HG02870 (cell line): ENCODE measurements around the gene TMCC2.

Source experiments
- ATAC-seq: cut with Tn5 transposase; IDR thresholded peaks from one replicate; pipeline ENCODE4 v1.9.1; 2021; ENCODE audit warnings: mild to moderate bottlenecking, moderate library complexity; ENCODE audit not compliant: unreplicated experiment

The TMCC2 gene

GRCh38 chr1:205239078-205239477 is 11.3 kb downstream of the TMCC2 start:
- ATAC-seq: no peak

DNA sequence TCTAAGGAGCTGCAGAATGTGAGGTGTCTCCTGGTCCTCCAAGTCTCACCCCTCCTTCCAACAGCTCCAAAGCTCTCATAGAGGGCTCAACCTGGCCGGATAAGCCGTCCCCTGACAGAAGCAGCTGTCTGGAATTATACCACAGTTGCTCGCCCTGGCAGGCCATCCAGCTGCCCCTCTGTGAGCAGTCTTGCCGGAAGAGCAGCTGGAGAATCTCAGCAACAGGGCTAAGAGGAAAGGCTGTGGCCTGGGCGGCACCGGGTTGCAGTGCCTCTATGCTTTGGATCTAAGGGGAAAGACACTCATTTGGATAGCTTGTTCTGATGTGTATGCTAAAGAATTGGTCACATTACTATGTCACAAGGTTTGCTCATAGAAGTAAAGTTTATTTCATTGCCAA is 12.4 kb downstream of the TMCC2 start:
- no peak for ATAC-seq

GRCh38 chr1:205240569-205240968 is 12.8 kb downstream of the TMCC2 start:
- no peak for ATAC-seq

DNA sequence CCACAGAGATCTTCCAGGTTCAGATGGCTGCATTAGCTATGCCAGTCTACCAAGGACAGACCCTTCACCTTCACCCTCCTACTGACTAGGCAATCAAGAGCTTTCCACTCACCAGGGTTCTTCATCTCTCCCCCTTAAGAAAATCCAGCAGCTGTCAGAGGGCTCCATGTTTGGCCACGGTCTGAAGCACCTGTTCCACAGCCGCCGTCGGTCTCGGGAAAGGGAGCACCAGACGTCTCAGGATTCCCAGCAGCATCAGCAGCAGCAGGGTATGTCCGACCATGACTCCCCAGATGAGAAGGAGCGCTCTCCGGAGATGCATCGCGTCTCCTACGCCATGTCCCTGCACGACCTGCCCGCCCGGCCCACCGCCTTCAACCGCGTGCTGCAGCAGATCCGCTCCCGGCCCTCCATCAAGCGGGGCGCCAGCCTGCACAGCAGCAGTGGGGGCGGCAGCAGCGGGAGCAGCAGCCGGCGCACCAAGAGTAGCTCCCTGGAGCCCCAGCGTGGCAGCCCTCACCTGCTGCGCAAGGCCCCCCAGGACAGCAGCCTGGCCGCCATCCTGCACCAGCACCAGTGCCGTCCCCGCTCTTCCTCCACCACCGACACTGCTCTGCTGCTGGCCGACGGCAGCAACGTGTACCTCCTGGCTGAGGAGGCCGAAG is 13.8 kb downstream of the TMCC2 start:
- no peak for ATAC-seq

DNA sequence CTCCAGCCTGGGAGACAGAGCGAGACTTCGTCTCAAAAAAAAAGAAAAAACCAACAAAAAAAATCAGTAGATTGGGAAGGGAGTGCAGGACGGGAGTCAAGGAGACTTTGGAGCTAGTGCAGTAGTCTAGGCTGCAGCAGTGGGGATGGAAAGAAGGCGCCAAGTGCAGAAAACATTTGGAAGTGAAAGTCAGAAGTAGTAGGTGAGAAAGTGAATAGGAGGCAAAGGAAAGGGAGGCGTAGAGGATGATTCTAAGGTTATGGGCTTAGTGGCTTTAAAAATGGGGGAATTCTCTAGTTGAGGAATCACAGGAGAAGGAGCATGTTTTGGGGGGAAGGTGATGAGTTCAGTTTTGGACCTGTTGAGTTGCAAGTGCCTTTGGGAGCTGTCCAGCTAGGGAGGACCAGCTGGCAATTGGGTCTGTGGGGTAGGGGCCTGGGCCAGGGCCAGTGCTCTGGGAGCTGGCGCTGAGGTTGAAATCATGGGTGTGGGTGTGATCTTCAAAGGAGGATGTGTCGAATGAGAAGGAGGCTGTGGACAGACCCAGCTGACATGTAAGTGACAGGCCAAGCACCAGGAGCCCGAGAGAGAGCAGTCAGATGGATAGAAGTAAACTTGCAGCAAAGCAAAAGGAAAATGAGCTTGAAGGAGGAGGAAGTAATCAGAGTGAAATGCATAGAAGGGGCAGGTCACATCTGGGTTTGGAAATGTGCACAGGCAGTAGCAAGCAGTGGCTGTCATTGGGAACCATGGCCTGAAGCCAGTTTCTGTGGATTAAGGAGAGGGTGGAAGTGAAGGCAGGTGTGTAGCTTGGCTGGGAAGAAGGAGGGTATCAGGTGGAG is 15.8 kb downstream of the TMCC2 start:
- no peak for ATAC-seq

DNA sequence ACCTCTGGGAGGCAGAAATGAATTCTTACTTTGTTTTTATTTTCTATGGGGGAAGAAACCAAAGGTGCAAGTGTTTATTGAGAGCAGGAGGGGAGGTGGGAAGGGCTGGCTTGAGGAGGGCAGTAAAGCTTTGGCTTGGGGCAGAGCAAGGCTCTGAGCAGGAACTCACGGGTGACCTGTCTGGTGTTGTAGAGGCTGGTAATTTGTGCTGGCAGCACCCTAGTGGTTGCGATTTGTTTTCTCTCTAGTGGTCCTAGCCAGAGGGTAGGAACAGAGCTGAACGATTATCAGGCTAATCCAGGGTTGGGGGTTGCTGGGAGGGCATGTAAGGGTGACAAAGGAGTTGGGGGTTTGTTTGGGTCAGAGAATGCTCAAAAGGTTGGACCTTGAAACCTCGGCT is 16.6 kb downstream of the TMCC2 start:
- no peak for ATAC-seq

DNA sequence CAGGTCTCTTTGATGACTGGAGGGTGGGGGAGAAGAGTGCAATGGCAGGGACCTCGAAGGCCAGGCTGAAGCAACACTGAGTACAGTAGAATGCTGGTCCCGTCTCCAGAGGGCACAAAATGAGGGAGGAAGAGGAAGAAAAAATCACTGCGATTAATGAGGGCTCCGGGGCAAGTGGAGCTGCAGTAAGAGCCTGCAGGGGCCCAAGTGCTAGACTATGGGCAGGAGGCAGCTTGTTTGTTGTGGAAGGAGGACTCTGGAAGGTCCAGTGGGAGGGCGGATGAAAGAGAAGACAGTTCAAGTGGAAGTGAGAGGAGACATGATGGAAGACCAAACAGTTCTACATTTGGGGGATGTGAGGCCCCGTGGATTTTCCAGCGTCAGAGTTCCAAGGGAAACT is 17.4 kb downstream of the TMCC2 start:
- no peak for ATAC-seq

DNA sequence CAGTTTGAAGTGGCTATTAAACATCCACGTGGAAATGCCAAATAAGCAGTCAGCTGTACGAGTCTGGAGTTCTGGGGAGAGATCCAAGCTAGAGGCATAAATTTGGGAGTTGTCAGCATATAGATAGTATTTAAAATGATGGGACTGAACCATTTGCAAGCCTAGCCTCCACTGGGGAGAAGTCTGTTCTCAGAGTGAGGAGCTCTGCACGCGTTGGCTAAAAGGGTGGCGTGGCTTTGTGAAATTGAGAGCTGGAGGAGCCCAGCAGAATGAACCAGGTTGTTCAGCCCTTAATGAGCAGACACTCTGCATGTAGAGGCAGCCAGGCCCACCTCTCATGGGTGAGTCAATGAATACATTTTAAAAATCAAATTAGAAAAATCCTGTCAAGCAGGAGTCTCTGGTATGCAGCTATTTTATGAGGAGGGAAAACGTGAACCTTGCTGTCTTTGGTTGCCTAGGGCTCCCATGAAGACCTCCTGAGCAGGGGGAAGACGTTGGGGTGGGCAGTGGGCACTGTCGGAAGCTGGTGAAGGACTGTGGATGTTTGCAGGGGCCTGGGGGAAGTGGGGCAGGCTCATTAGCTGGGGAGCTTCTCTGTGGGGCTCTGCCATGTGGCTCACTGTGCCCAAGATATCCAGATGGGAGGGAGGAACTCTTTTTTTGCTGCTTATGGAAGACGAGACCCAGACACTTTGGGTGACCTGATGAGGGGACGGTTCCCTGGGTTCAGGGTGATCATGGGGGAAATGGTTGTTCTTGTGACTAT is 18.8 kb downstream of the TMCC2 start:
- ATAC-seq: no peak

DNA sequence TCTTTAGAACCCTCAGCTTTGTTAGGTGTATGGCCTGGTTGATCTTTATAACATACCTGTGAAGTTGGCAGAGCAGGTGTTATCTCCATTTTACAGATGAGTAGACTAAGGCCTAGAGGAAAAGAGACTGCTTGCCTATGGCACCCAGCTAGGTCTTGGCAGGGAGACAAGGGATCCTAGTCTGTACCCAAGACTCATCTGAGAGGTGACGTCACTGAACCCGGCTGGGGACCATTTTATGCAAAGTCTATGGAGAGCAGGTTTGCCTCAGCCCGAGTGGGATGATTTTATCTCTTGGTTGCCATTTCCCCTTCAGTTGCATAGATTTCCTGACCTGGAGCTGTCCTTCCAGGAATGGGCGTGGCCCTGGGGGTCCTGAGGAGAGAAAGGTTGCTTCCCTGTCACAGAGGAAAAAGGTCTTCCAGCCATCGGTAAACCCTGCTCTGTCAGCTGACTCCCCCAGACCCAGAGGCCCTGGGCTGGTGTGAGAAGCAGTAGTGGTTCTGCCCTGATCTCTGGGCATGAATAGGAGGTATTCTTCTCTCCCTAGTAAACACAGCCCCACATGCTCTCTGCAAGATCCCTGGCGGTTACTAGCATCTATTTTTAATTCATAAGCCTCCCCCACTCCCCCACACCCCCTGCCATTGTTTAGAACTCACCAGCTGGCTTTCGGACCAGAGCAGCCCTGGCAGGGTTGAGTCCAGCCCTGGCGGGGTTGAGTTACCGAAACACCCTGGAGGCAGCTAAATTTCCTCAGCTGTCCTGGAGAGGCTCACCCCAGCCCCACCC is 19.6 kb downstream of the TMCC2 start:
- no peak for ATAC-seq

DNA sequence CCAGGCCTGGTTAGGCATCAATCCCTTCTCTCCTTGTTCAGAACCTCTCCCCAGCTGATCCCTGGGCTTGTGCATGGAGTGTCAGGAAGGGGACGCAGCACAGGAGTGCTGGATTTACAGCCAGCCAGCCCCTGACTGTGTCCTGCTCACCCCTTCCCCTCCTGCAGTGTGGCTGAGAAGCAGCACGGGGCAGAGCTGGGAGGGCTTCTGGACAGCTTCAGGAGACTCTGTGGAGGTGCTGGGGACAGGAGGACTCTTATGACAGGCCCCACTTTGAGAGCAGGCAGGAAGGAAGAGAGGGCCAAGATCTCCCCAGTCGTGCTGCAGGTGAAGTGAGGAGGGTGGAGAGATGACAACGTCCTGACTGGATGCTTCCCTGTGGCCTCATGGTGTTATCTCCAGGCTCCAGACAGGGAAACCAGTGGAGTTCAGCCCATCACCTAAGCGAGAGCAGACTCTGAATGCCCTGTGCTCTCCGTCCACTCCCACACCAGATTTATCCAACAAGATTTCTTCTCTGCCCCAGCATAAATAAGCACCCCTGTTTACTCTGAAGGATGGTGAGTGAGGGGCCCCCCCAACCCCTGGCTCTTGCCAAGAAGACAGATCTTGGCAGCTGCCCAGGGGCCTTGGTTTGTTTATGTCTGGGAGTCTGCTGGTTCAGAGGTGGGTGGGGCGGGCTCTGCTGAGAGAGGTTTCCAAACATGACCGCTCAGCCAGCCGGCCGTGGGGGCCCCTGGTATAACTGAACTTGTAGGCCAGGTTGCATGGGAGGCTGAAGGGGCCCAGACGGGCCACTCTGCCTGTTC is 21.3 kb downstream of the TMCC2 start:
- no peak for ATAC-seq

GRCh38 chr1:205249651-205250050 is 21.9 kb downstream of the TMCC2 start:
- no peak for ATAC-seq

- ATAC-seq: no peak
These were observed 23.0 kb downstream of the TMCC2 start for GRCh38 chr1:205250699-205251098.

GRCh38 chr1:205251576-205251975 is 23.8 kb downstream of the TMCC2 start:
- no peak for ATAC-seq

DNA sequence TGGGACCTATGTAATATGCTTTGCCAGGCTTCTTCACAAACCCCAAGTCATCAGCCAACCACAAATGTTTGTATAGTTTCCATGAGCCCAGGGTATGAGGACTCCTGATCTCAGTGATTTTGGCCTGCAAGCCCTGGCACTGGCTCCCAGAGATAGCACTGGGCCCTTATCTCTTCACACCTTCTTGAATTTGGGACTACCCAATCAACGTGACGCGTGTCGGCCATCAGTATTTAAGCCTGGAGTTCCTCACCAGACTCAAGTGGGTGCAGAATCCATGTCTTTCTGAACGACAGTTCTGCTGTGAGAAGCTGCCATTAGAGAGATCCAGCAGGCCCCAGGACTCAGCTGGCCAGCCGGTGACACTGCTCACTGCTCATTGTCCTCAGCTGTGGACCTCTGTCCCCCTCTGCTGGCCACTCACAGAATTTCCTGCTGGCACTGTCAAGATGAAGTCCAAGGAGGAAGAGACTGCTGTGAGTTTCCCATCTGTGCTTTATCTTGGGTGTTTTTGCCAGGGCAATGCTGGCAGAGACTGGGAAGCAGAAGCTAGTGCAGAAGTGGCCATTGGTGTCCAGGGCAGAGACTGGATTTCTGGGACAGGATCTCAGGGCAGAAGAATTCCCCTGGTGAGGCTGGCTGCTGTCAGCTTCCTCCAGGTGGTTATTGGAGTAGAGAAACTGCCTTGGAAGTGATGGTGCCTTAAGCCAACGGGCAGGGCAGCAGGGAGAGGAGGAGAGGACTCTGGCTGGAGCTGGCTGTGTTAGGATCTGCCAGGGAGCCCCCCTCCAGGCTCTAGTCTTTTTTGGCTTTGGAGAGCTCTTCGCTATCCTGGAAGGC is 28.4 kb downstream of the TMCC2 start:
- no peak for ATAC-seq

DNA sequence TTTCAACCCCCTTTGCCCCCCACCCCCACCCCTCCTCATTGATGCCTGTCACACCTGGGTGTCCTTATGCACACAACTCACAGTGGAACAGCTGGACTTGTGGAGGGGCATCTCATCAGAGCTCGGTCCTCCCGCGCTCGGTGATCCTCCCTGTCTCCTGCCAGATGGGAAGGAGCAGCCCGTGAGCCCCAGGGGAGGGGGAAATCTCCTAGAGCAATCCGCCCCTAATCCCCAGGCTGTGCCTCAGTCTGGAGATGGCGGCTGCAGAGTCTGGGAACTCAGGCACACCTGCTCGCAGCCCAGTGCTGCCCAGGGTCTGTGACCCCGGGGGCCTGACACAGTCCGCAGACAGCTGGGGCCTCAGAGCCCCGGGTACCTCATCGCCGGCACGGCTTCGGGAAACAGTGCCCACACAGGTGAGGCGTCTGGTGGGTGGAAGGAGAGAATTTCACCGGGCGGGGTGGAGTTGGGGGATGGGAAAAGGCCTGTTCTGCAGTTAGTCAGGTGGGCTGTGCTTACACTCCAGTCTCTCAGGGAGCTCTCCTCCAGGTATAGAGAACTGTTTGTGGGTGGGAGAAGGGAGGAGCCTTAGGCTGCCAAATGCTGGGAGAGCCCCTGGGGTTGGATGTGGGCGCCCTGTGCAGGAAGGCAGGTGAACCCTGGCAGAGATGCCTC is 29.3 kb downstream of the TMCC2 start:
- ATAC-seq: no peak

- no peak for ATAC-seq
These were observed 30.0 kb downstream of the TMCC2 start for GRCh38 chr1:205257735-205258134.

GRCh38 chr1:205258261-205258691 is 30.5 kb downstream of the TMCC2 start:
- no peak for ATAC-seq

- no peak for ATAC-seq
These were observed 31.0 kb downstream of the TMCC2 start for GRCh38 chr1:205258719-205259118.
